HepG2 (cell line): ENCODE results near the gene STK11. TPM values are rescaled to one million over a fixed set of nuclear protein-coding genes. Genes with fewer than 3 reads are reported as not detected.

Experiments used
- GPN1 ChIP-seq: sonication (generic); formaldehyde crosslinking; IDR thresholded peaks from 2 replicates; pipeline ENCODE4 v1.5.1; 2020; ENCODE audit warnings: missing genetic modification reagents, borderline replicate concordance
- GTF3A ChIP-seq: sonication (generic); formaldehyde crosslinking; conservative IDR thresholded peaks from 2 replicates; pipeline ENCODE4 v1.4.0; 2020; ENCODE audit warnings: mild to moderate bottlenecking, missing genetic modification reagents
- POLR2A ChIP-seq, 2 experiments: IDR thresholded peaks; 2 replicates each; pipeline ENCODE4 v1.6.1; 2011; ENCODE audit warnings: low read depth in 2 of 2, low read length in 2 of 2, mild to moderate bottlenecking in 1 of 2, moderate library complexity in 1 of 2; ENCODE audit not compliant: insufficient read depth in 1 of 2
- PRDM10 ChIP-seq: sonication (generic); formaldehyde crosslinking; IDR thresholded peaks from 2 replicates; pipeline ENCODE4 v1.4.0; 2020; ENCODE audit warnings: low read depth, missing genetic modification reagents
- RAD21 ChIP-seq: fragments of 450-650 bp; formaldehyde crosslinking; IDR thresholded peaks from 2 replicates; pipeline ENCODE4 v1.5.0; 2020; ENCODE audit warnings: mild to moderate bottlenecking
- RBM39 ChIP-seq: fragments of 200-400 bp; formaldehyde crosslinking; IDR thresholded peaks from one replicate; pipeline ENCODE4 v1.6.1; 2018; ENCODE audit warnings: antibody characterized with exemption, mild to moderate bottlenecking, low read depth, low read length; ENCODE audit not compliant: poor library complexity, severe bottlenecking
- SPEN ChIP-seq: sonication (generic); formaldehyde crosslinking; IDR thresholded peaks from 2 replicates; pipeline ENCODE4 v1.5.1; 2020; ENCODE audit warnings: low read depth, mild to moderate bottlenecking, missing genetic modification reagents
- TAF15 ChIP-seq: fragments of 200-400 bp; formaldehyde crosslinking; IDR thresholded peaks from one replicate; pipeline ENCODE4 v1.6.1; 2018; ENCODE audit warnings: mild to moderate bottlenecking, low read depth, low read length; ENCODE audit not compliant: poor library complexity, severe bottlenecking
- TERF1 ChIP-seq: sonication (generic); formaldehyde crosslinking; IDR thresholded peaks from 2 replicates; pipeline ENCODE4 v1.8.0; 2022; ENCODE audit warnings: mild to moderate bottlenecking, missing genetic modification reagents, moderate library complexity
- XBP1 ChIP-seq: sonication (generic); formaldehyde crosslinking; IDR thresholded peaks from 2 replicates; pipeline ENCODE4 v1.5.0; 2020; ENCODE audit warnings: missing genetic modification reagents
- ZBTB26 ChIP-seq: IDR thresholded peaks from 2 replicates; pipeline ENCODE4 v1.6.1; 2016; ENCODE audit warnings: missing compliant biosample characterization, missing genetic modification reagents, borderline replicate concordance
- ZNF33A ChIP-seq: sonication (generic); formaldehyde crosslinking; IDR thresholded peaks from 2 replicates; pipeline ENCODE4 v1.5.1; 2020; ENCODE audit warnings: missing genetic modification reagents, mild to moderate bottlenecking, moderate library complexity, borderline replicate concordance
- ZNF446 ChIP-seq: sonication (generic); formaldehyde crosslinking; IDR thresholded peaks from 2 replicates; pipeline ENCODE4 v1.5.0; 2020; ENCODE audit warnings: mild to moderate bottlenecking, missing genetic modification reagents
- ZNF563 ChIP-seq: sonication (generic); formaldehyde crosslinking; IDR thresholded peaks from 2 replicates; pipeline ENCODE4 v1.8.0; 2022; ENCODE audit warnings: mild to moderate bottlenecking, moderate library complexity, missing genetic modification reagents
- ZNF574 ChIP-seq: sonication (generic); formaldehyde crosslinking; IDR thresholded peaks from 2 replicates; pipeline ENCODE4 v1.4.0; 2020; ENCODE audit warnings: missing genetic modification reagents
- ZNF770 ChIP-seq: sonication (generic); formaldehyde crosslinking; IDR thresholded peaks from 2 replicates; pipeline ENCODE4 v1.5.0; 2020; ENCODE audit warnings: mild to moderate bottlenecking, missing genetic modification reagents
- ZNF790 ChIP-seq: sonication (generic); formaldehyde crosslinking; IDR thresholded peaks from 2 replicates; pipeline ENCODE4 v1.8.0; 2022; ENCODE audit warnings: missing genetic modification reagents, mild to moderate bottlenecking, borderline replicate concordance
- polyA plus RNA-seq, 8 experiments: library from polyadenylated mRNA; depleted of rRNA in 3 of 8; stranded (reverse) in 7 of 8; unstranded in 1 of 8; fragments of >200 nt; fragmentation: Illumina TruSeq in 4 of 8; extraction: Trizol in 4 of 8; gene quantifications; 2 replicates each; pipeline versions ENCODE4 v1.2.1 to v1.2.3, GENCODE V29; 2011 to 2016; ENCODE audit warnings: low read depth in 4 of 8, missing spikeins in 1 of 8, mixed read lengths in 1 of 8; ENCODE audit not compliant: insufficient read depth in 1 of 8
- total RNA-seq, 5 experiments: library from RNA; depleted of rRNA; stranded (reverse); fragments of >200 nt; fragmentation: Illumina TruSeq; extraction: Trizol; gene quantifications; 2 replicates each; pipeline ENCODE4 v1.2.3, GENCODE V29; 2016; ENCODE audit warnings: low read depth in 1 of 5

Gene STK11
- total and polyA plus RNA-seq, 2 of the 13 experiments (the other 11 are each of a cell fraction or from before 2014, with no cell fraction given), result 27.5 to 43.6 TPM

- TF ChIP-seq TERF1 (no peak), ZNF574 (CRISPR knock-in tag) (peak; percentile 20; the same call in 1 of the 2 replicates), ZNF446 (CRISPR knock-in tag) (peak; percentile 67; the same call in 1 of the 2 replicates), XBP1 (no peak), ZBTB26 (CRISPR knock-in tag) (no peak; the same call in 1 of the 2 replicates), ZNF770 (no peak), PRDM10 (no peak), ZNF33A (CRISPR knock-in tag) (no peak; the same call in 1 of the 2 replicates), RBM39 (peak; percentile 77), ZNF563 (CRISPR knock-in tag) (peak; percentile 54; the same call in 1 of the 2 replicates), ZNF790 (CRISPR knock-in tag) (peak; percentile 68; the same call in 1 of the 2 replicates), GTF3A (CRISPR knock-in tag) (no peak), SPEN (CRISPR knock-in tag) (no peak), TAF15 (peak; percentile 15), POLR2A (IDR thresholded peaks at IDR 0.05; ENCODE audit: insufficient read depth in 1 of 2, low read depth in 2 of 2, low read length in 2 of 2) (peak in 1 of 2 experiments; percentile 90; a peak in 2 of 4 replicates), RAD21 (CRISPR knock-in tag) (peak; percentile 39; the same call in 1 of the 2 replicates), GPN1 (CRISPR knock-in tag) (no peak)
Observed at GRCh38 chr19:1249298-1249989, 43.9 kb downstream of the STK11 start (continued).
